HG02798 (cell line): ENCODE data around the gene WDR41.
"Not testable (repeated sequence)": the region's sequence is repeated elsewhere in the genome, so short reads cannot be mapped to it uniquely, and the experiment has no call there.

Experiments used
- ATAC-seq: cut with Tn5 transposase; IDR thresholded peaks from one replicate; pipeline ENCODE4 v1.9.1; 2021; ENCODE audit warnings: mild to moderate bottlenecking; ENCODE audit not compliant: unreplicated experiment, poor library complexity

Gene WDR41, protein sequence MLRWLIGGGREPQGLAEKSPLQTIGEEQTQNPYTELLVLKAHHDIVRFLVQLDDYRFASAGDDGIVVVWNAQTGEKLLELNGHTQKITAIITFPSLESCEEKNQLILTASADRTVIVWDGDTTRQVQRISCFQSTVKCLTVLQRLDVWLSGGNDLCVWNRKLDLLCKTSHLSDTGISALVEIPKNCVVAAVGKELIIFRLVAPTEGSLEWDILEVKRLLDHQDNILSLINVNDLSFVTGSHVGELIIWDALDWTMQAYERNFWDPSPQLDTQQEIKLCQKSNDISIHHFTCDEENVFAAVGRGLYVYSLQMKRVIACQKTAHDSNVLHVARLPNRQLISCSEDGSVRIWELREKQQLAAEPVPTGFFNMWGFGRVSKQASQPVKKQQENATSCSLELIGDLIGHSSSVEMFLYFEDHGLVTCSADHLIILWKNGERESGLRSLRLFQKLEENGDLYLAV

DNA sequence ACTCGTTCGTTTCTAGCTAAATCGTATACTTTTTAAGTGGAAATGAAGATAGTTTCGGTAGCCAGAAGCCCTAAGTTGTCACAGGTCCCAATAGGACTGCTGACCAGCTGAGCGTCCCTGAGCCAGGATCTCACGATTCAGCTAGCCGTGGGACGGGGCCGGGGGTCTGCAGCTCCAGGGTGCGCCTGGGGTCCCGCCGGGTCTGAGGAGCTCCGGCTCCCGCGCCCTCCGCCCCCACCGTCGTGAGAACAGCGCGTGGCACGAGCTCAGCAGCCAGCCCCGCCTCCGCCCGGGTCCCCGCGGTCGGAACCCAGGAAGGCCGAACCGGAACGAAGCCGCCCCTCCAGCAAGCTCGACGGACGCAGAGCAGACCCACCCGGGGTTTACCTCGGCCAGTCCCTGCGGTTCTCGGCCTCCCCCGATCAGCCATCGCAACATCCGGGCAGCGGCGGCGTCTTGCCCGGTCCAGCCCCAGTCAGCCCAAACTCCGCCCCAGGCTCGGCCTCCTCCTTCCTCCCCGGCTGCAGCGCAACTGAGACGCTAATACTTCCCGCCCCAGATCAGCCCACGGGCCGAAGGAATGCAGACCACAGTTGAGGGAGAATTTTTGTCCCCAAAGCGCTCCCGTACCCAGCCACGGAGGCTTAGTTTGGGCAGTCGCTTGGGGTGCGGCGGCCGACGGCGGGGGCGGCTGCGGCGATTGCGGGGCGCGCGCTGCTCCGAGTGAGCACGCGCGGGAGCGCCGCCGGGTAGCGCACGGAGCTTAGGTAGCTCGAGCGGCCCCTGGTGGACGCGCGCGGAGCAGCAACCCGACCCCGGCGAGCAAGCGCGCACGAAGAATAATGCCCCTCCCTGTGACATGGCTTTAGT lies at the start of gene WDR41:
Gene WDR41, minus strand, starts transcription at position 534 of the 870 bp plus-strand sequence. Its CDS starts 96 bp downstream, at position 438.
- peak; percentile 90 for ATAC-seq

DNA sequence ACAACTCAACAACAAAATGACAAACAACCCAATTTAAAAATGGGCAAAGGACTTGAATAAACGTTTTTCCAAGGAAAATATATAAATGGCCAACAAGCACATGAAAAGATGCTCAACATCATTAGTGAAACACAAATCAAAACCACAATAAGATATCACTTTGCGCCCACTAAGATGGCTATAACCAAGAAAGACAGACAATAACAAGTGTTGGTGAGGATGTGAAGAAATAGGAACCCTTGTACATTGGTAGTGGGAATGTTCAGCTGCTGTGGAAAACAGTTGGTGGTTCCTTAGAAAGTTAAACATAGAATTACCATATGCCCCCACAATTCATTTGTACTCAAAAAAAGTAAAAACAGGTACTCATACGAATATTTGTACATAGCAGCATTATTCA lies 39.2 kb upstream of the WDR41 start:
- ATAC-seq: no peak

DNA sequence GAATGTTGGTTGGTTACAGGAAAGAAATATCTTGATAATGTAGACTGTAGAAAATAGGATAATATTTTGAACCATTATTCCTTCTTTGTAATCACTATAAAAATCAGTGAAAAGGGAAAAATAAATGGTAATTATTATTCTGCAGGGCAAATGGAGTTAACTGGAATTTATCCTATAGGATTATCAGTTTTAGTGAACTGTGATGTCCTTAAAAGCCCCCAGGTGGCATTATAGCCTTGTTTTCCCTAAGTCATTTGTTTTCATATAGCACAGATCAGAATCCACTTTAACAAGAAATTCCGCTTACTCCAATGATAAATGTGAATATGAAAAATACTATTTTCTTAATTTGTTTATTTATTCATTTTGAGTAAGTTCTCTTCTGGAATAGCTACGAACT lies 26.2 kb upstream of the WDR41 start:
- ATAC-seq: no peak

DNA sequence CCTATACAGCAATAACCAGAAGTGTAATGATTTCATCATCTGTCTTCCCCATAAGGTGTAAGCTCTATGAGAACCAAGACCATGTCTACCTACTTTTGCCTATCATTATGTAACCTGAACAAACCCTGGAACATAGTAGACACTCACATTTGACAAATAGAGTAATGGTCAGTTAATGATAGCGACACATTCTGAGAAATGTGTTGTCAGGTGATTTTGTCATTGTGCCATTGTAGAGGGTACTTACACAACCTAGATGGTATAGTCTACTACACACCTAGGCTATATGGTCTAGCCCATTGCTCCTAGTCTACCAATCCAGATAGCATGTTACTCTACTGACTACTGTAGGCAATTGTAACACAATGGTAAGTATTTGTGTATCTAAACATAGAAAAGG lies 22.3 kb upstream of the WDR41 start:
- no peak for ATAC-seq

DNA sequence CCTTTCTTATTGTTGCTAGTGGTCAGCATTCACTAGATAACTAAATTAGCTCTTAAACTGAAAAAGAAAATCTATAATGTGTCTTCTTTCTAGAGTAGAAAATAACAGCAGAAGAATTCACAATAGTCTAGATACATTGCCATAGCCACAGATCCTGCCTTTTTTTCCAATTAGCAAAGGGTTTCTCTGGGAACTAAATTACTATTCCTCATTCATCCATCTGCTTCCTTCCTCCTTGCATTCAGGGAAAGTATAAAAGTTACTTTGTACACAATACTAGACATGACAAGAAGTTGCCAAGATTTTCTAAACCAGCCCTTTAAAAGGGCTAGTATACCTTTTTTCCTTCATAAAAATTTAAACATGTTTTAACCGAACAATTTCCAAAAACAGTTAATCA lies 21.2 kb upstream of the WDR41 start:
- ATAC-seq: no peak

DNA sequence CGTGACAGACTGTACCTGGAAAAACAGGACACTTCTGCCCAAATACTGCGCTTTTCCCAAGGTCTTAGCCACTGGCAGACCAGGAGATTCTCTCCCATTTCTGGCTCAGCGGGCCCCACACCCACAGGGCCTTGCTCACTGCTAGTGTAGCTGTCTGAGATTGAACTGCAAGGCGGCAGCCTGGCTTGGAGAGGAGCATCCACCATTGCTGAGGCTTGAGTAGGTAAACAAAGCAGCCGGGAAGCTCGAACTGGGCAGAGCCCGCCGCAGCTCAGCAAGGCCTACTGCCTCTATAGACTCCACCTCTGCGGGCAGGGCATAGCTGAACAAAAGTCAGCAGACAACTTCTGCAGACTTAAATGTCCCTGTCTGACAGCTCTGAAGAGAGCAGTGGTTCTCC lies 9.0 kb upstream of the WDR41 start:
- ATAC-seq: not testable (repeated sequence)

DNA sequence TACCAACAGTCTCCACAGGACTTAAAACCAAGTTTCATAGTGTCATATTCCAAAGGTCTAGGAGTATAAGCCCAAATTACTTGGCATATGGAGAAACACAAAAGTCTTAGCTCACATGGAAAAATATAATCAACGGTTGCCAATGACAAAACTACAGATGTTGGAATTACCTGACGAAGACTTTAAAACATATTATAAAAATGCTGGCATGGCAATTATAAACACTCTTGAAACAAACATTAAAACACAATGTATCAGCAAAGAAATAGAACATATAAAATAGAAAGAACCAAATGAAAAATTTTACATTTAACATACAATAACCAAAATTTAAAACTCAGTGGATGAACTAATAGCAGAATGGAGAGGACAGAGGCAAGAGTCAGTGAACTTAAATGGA lies 7.9 kb upstream of the WDR41 start:
- ATAC-seq: no peak

DNA sequence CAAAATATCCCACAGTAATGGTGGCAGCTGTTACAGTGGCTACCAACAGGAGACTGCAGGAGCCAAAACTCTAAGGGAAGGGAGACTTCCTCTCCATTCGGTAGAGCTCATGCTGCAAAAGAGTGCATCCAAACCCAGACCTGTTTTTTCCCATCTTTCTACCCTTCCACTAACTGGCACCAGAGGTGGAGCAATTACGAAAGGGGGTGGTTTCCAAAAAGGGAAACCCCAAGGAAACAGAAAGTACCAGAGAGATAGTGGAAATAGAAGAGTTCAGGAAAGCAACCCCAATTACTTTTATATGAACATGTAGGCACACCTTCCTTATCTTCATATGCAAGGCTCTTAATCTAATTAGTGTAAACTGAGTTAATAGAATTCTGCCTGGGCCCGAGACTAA lies 7.3 kb upstream of the WDR41 start:
- no peak for ATAC-seq

DNA sequence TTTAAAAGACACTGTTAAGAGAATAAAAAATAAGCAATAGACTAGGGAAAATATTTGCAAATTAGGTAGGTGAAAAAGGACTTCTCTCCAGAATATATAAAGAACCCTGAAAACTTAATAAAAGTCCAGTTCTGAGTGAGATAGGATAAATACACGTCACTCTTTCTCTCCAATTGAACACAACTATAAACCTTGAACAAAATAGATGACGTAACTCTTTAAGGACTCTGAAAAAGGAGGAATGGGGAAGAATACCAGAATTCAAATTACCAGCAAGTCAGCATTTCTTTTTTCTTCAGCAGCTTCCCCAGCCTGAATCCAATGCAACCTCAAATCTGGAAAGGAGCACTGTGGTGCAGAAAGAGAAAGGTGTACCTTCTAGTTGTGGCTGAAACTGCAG lies 6.8 kb upstream of the WDR41 start:
- ATAC-seq: no peak

DNA sequence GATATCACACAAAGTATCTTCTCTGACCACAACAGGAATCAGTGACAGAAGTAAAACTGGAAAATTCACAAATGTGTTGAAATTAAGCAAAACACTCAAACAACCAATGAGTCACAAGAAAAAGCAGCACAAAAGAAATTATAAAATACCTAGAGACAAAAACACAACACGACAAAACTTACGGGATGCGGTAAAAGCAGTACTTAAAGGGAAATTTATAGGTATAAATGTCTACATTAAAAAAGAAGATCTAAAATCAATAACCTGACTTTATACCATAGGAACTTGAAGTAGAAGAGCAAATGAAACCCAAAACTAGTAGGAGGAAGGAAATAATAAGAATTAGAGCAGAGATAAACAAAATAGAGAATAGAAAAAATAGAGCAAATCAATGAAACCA lies 2.8 kb upstream of the WDR41 start:
- ATAC-seq: no peak

DNA sequence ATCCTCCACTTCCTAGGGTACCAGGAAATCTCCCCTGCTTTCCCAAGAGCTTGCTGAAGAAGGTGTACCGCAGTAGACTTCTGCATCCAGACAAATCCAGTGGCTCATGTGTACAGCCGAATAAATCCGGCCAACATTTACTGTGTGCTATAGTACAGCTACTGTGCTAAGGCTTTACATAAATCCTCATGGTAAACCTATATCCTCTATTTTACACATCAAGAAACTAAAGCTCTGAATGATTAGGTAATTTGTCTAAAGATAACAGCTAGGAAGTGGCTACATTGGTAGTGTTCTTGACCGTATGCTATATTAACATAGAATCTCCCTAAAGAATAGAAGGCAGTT lies 511 bp upstream of the WDR41 start:
- no peak for ATAC-seq

DNA sequence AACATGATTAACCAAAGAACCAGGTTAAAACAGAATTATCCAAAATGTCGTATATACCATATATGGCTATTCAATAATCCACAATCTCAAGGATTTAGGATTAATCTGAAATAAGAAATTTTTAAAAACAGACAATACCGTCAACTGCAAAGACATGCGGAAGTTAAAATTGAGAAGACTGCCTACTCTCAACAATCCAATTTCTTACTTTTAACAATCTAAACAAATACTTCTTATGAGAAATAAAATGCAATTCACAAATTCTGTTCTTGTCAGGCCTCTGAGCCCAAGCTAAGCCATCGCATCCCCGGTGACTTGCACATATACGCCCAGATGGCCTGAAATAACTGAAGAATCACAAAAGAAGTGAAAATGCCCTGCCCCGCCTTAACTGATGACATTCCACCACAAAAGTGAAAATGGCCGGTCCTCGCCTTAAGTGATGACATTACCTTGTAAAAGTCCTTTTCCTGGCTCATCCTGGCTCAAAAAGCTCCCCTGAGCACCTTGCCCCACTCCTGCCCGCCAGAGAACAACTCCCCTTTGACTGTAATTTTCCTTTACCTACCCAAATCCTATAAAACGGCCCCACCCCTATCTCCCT lies 1.3 kb downstream of the WDR41 start:
- ATAC-seq: not testable (repeated sequence)

DNA sequence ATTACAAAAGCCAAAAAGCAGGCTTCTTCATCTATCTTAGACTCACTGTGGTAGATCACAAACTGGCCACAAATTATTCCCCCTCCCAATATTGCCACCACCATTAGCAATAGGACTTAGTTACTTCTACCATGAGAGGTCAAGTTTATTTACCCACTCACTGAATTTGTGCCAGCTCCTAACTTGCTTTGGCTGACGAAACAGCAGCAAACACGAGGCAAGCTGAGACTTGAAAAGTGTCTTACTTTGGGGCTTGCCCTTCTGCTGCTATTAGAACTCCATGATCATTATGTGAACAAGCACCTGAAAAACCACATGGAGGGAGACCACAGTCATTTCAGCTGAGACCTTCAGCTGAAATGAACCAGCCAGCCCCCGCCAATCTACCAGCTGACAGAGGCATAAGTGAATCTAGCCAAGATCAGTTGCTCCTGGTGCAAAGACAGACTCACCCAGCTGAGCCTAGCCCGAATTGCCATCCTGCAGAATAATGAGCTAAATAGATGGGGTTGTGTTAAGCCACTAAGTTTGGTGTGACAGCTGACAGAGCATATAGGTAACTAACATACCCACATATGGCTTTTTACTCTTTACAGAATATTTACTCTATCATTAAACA lies 5.7 kb downstream of the WDR41 start:
- no peak for ATAC-seq

DNA sequence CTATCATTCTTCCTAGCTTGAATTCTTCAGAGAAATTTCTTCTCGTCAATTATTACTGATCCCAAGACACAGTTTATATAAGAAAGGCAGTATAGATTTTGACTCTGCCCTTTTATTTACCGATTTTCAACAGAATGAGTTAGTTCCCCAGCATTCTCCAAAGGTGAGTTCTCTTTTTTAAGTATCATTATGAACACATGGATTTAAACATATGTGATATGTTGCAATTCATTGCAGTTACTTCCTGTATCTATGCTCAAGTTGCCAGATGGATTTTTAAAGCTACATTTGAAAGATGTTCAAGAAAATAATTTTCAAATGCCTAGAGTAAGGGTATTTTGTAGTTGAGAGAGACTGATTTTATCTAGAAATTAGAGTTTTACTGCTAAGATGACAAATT lies 8.4 kb downstream of the WDR41 start:
- ATAC-seq: no peak

DNA sequence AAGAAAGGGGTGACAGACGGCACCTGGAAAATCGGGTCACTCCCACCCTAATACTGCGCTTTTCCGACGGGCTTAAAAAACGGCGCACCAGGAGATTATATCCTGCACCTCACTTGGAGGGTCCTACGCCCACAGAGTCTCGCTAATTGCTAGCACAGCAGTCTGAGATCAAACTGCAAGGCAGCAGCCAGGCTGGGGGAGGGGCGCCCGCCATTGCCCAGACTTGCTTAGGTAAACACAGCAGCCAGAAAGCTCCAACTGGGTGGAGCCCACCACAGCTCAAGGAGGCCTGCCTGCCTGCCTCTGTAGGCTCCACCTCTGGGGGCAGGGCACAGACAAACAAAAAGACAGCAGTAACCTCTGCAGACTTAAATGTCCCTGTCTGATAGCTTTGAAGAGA lies 17.1 kb downstream of the WDR41 start:
- not testable (repeated sequence) for ATAC-seq

DNA sequence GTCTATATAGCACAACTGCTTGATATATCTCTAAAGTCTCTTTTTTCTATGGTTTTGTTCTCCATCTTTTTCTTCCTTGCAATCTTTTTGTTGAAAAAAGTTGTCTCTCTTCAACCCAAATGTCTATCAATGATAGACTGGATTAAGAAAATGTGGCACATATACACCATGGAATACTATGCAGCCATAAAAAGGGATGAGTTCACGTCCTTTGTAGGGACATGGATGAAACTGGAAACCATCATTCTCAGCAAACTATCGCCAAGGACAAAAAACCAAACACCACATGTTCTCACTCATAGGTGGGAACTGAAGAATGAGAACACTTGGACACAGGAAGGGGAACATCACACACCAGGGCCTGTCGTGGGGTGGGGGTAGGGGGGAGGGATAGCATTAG lies 23.2 kb downstream of the WDR41 start:
- ATAC-seq: not testable (repeated sequence)

DNA sequence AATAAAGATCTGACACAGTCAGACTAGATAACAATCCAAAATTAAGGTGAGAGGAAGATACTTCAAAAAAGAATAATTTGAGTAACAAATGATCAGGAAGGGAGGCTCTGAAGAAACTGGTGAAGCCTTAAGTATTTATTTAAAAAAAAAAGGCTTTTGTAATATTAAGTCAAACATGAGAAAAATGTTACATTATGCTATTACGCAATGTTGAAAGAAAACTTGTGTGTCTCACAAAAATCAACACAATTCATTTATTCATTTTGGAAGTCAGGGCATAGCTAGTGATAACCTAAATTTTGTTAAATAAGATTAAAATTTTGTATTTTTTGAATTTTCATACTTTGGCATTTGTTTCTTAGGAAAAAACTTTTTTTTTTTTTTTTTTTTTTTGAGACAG lies 28.2 kb downstream of the WDR41 start:
- ATAC-seq: no peak

DNA sequence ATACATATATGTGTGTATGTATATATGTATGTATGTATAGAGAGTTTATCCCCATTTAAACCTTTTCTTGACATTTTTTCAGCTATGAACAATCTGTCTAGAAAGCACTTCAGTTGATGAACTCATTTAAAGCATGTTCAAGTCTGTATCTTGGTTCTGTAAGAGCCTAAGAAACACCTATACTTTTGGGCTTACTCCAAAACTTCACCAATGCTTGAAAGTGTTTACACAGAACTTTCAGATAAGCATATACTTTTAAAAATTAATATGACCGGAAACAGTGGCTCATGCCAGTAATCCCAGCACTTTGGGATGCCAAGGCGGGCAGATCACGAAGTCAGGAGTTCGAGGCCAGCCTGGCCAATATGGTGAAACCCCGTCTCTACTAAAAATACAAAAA lies 30.8 kb downstream of the WDR41 start:
- no peak for ATAC-seq

DNA sequence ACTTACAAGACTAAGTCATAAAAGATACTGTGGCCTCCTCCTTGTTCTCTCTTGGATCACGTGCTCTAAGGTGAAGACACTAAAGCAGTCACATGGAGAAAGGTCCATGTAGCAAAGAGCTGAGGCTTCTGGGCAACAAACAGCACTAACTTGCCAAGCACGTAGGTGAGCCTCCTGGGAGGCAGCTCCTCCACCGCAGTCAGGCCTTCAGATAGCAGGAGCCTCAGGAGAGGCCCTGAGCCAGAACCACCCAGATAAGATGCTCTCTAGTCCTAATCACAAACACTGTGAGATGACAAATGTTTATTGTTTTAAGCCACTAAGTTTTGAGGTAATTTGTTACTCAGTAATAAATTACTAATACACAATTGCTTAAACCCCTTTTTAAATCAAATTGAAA lies 38.0 kb downstream of the WDR41 start:
- ATAC-seq: no peak

DNA sequence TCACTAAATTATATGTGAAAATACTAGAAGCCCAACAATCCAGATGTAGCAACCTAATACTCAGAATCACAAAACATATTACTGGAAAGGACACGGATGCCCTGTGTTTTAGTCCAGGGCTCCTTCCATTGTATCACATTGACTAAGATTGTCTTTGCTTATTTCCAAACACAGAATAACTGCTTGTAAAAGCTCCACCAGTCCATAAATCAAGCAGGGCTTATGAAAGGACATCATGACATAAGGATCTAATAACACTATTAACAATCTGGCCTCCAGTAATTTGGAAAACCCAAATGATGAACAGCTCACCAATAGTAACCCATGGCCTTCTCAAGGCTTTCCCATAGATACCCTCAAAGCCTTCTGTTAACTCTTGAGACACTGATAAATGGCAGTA lies 39.8 kb downstream of the WDR41 start:
- no peak for ATAC-seq

DNA sequence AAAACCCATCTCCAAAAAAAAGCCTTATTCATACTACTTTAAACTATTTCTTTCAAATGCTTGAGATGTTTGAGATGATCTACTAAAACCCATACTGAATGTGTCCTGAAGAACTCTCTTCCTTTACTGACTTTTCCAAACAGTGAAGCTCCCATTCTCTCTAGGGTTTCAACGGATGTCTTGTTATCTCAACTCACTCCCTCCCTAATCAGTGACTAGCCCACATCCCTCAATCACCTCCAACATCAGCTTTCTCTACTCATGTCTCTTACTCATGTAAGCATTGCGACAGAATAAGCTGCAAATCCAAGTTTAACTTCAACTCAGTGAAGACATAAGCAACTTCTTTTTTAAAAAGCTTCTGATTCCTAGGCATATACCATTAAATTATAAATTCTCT lies 42.1 kb downstream of the WDR41 start:
- no peak for ATAC-seq
